Activated naive CD4-positive, alpha-beta T cell treated with anti-CD3 and anti-CD28 coated beads, Interleukin-2, amount 10 ng/mL, durations not matched to agents 7 days and 5 days (primary cell): ENCODE data around the gene PXK.
"Not testable (repeated sequence)": the region's sequence is repeated elsewhere in the genome, so short reads cannot be mapped to it uniquely, and the experiment has no call there.

Experiments used
- CTCF ChIA-PET: fragments of 350-600 bp; sonication (Branson Sonifier 250); formaldehyde crosslinking; loops from one replicate; lab custom pipeline; 2021; ENCODE audit warnings: antibody characterized with exemption; lab: Charles Lee
- DNase-seq: peaks from one replicate; pipeline ENCODE4 v3.0.0-alpha.2; 2020
- H3K27ac Mint-ChIP-seq: one replicate; pipeline ENCODE4 v1.8.0; 2021; ENCODE audit warnings: mild to moderate bottlenecking, moderate library complexity, mixed read lengths
- H3K27me3 Mint-ChIP-seq: one replicate; pipeline ENCODE4 v1.8.0; 2021; ENCODE audit warnings: mild to moderate bottlenecking, mixed read lengths
- H3K36me3 Mint-ChIP-seq: one replicate; pipeline ENCODE4 v1.8.0; 2021; ENCODE audit warnings: mixed read lengths
- H3K4me1 Mint-ChIP-seq: one replicate; pipeline ENCODE4 v1.8.0; 2021; ENCODE audit warnings: mixed read lengths
- H3K4me3 Mint-ChIP-seq: one replicate; pipeline ENCODE4 v1.8.0; 2021; ENCODE audit warnings: mild to moderate bottlenecking, moderate library complexity, mixed read lengths
- H3K9me3 Mint-ChIP-seq: one replicate; pipeline ENCODE4 v1.8.0; 2021; ENCODE audit warnings: mixed read lengths

The PXK gene

GRCh38 chr3:58332575-58333188 lies at the start of gene PXK:
Gene PXK (plus strand): TSS chr3:58332892. CDS start chr3:58332989, 97 bp downstream.
- H3K4me1 Mint-ChIP-seq: peaks cover 39% of the 10 kb centered on the region

GRCh38 chr3:58285334-58285733 lies 47.4 kb upstream of the PXK start:
- H3K27ac Mint-ChIP-seq: no peak overlapping the region

More at GRCh38 chr3:58332575-58333188, at the start of gene PXK:
- peaks cover 8% of the 10 kb centered on the region for H3K36me3 Mint-ChIP-seq
- peak; percentile 84 for DNase-seq
- peak within 1 kb of the TSS; percentile 100 for H3K4me3 Mint-ChIP-seq
- CTCF ChIA-PET: interaction anchor here (0.6 to 6.1 kb wide), 12 partner anchors 8 to 161 kb away, joined by 3 to 45 read pairs (median 5); partner anchors contain the start of genes HTD2 and RPP14
- no peaks in the 10 kb centered on the region for H3K9me3 Mint-ChIP-seq
- H3K27me3 Mint-ChIP-seq: no peaks in the 10 kb centered on the region
- H3K27ac Mint-ChIP-seq: peak within 1 kb of the TSS; percentile 95

DNA sequence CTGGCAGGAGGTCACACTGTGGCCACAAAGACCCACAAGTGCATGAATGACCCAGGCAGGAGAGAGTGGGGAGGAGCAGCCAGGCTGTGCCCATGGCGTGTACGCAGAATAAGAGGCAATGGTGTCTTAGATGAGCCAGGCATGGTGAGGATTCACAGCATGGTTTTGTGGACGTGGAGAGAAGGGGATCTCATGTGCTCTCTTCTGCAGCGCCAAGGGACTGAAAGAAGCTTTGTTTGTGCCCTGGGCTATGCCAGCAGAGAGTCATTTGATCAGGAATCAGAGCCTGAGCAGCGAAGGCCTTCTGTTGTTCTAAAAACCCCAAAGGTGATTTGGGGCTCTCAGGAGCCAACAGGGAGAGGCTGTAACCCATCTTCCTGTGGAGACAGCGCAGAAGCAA lies 45.3 kb upstream of the PXK start:
- CTCF ChIA-PET: interaction anchor here (0.8 kb wide), 1 partner anchor 12 kb away, joined by 3 read pairs; no protein-coding TSS in a partner anchor
- H3K27ac Mint-ChIP-seq: no peak overlapping the region

More at GRCh38 chr3:58285334-58285733, 47.4 kb upstream of the PXK start:
- H3K4me1 Mint-ChIP-seq: no peaks in the 10 kb centered on the region
- peaks cover 2% of the 10 kb centered on the region for H3K36me3 Mint-ChIP-seq
- H3K27me3 Mint-ChIP-seq: no peaks in the 10 kb centered on the region
- CTCF ChIA-PET: no interaction called here
- no peaks in the 10 kb centered on the region for H3K9me3 Mint-ChIP-seq
- H3K4me3 Mint-ChIP-seq: no peak overlapping the region
- DNase-seq: peak; percentile 13

GRCh38 chr3:58288011-58288728 lies 44.5 kb upstream of the PXK start:
- Mint-ChIP-seq H3K27me3 (no peaks in the 10 kb centered on the region), H3K4me3 (no peak overlapping the region), H3K4me1 (no peaks in the 10 kb centered on the region), H3K9me3 (no peaks in the 10 kb centered on the region), H3K36me3 (peaks cover 2% of the 10 kb centered on the region), H3K27ac (no peak overlapping the region)
- DNase-seq: peak; percentile 19
- CTCF ChIA-PET: interaction anchor here (0.8 to 0.9 kb wide), 2 partner anchors 12 to 18 kb away, joined by 3 read pairs; partner anchors contain the start of genes HTD2 and RPP14

More for the DNA sequence above, 45.3 kb upstream of the PXK start:
- H3K4me3 Mint-ChIP-seq: no peak overlapping the region
- peak; percentile 12 for DNase-seq
- no peaks in the 10 kb centered on the region for H3K9me3 Mint-ChIP-seq
- H3K4me1 Mint-ChIP-seq: no peaks in the 10 kb centered on the region
- H3K36me3 Mint-ChIP-seq: peaks cover 2% of the 10 kb centered on the region
- H3K27me3 Mint-ChIP-seq: no peaks in the 10 kb centered on the region

GRCh38 chr3:58288964-58289613 lies 43.6 kb upstream of the PXK start:
- H3K4me1 Mint-ChIP-seq, H3K36me3 Mint-ChIP-seq, H3K27ac Mint-ChIP-seq, H3K4me3 Mint-ChIP-seq, DNase-seq, CTCF ChIA-PET, H3K27me3 Mint-ChIP-seq, H3K9me3 Mint-ChIP-seq: not testable (repeated sequence)

GRCh38 chr3:58290446-58290845 lies 42.2 kb upstream of the PXK start:
- H3K4me3 Mint-ChIP-seq, DNase-seq, H3K27ac Mint-ChIP-seq, H3K9me3 Mint-ChIP-seq, H3K27me3 Mint-ChIP-seq, CTCF ChIA-PET, H3K36me3 Mint-ChIP-seq, H3K4me1 Mint-ChIP-seq: not testable (repeated sequence)

DNA sequence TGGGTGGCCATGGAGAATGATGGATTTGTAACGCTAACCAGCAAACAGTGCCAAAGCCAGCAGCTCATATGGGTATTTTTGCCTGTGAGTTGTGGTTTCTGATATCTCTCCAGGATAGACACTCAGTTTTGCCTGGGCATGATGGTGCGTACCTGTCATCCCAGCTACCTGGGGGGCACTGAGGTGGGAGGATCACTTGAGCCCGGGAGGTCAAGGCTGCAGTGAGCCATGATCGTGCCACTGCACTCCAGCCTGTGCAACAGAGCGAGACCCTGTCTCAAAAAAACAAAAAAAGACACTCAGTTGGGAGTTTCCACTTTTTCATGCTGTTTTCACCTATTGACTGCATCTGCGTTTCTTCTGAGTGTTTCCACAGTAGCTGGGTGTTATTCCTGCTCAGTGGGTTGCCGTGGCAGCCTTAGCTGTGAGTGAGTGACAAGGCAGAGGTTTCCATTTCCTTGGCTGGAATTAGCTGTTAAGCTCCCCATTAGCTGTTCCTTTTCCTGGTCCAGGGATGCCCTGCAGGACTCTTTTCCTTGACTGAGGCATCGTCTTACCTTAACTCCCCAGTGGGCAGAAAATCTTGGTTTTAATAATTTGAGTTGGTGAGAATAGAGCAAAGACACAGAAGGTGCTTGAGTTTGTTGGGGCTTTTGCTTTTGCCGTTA lies 40.9 kb upstream of the PXK start:
- peaks cover 2% of the 10 kb centered on the region for H3K36me3 Mint-ChIP-seq
- no peaks in the 10 kb centered on the region for H3K4me1 Mint-ChIP-seq
- DNase-seq: no peak
- no peak overlapping the region for H3K4me3 Mint-ChIP-seq
- H3K9me3 Mint-ChIP-seq: peaks cover 2% of the 10 kb centered on the region
- CTCF ChIA-PET: interaction anchor here (0.7 to 1.5 kb wide), 3 partner anchors 10 to 25 kb away, joined by 3 read pairs; partner anchors contain the start of genes HTD2 and RPP14
- H3K27ac Mint-ChIP-seq: no peak overlapping the region
- no peaks in the 10 kb centered on the region for H3K27me3 Mint-ChIP-seq

- no peak for DNase-seq
- CTCF ChIA-PET: interaction anchor here (0.7 to 1.5 kb wide), 2 partner anchors 9 to 105 kb away, joined by 3 read pairs; no protein-coding TSS in a partner anchor
- Mint-ChIP-seq H3K27ac (no peak overlapping the region), H3K27me3 (peaks cover 1% of the 10 kb centered on the region), H3K36me3 (peaks cover 2% of the 10 kb centered on the region), H3K4me1 (no peaks in the 10 kb centered on the region), H3K4me3 (no peak overlapping the region), H3K9me3 (peaks cover 2% of the 10 kb centered on the region)
Measured at GRCh38 chr3:58292866-58293265, 39.8 kb upstream of the PXK start.

DNA sequence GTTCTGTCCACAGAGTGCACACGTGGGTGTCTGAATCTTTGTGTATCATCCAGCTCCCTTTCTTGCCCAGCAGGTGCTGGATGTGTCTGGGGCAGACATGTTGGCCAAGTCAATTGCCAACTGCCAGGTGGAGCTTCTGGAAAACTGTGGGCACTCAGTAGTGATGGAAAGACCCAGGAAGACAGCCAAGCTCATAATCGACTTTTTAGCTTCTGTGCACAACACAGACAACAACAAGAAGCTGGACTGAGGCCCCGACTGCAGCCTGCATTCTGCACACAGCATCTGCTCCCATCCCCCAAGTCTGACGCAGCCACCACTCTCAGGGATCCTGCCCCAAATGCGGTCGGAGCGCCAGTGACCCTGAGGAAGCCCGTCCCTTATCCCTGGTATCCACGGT lies 39.2 kb upstream of the PXK start:
- no peak for DNase-seq
- CTCF ChIA-PET: interaction anchor here (1.7 kb wide), 1 partner anchor 110 kb away, joined by 4 read pairs; no protein-coding TSS in a partner anchor
- Mint-ChIP-seq H3K27me3 (peaks cover 8% of the 10 kb centered on the region), H3K27ac (no peak overlapping the region), H3K36me3 (no peaks in the 10 kb centered on the region), H3K4me1 (no peaks in the 10 kb centered on the region), H3K9me3 (peaks cover 2% of the 10 kb centered on the region), H3K4me3 (no peak overlapping the region)

DNA sequence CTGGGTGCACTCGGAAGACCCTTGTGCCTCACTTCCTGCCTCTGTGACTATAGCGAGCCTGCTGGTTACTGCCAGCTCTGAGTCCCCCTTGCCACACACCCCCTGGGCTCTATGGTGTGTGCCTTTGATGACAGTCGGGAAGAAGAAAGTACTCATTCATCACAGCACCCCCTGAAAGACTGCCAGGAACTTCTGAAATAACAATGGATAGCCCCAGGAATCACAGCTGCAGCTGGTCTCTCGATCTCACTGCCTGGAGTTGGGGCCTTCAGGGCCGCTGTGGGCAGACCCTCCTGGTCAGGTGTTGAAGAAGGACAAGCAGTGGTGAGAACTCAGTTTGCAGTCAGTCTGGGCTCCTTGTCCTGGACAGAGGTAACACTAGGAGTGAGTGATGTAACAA lies 36.4 kb upstream of the PXK start:
- Mint-ChIP-seq H3K27me3 (peaks cover 35% of the 10 kb centered on the region), H3K4me3 (no peak overlapping the region), H3K4me1 (no peaks in the 10 kb centered on the region), H3K9me3 (peaks cover 3% of the 10 kb centered on the region), H3K36me3 (no peaks in the 10 kb centered on the region), H3K27ac (no peak overlapping the region)
- CTCF ChIA-PET: interaction anchor here (1.1 kb wide), 1 partner anchor 10 kb away, joined by 5 read pairs; the partner anchor contains the start of genes HTD2 and RPP14
- no peak for DNase-seq

GRCh38 chr3:58296843-58297242 lies 35.8 kb upstream of the PXK start:
- no peak overlapping the region for H3K27ac Mint-ChIP-seq
- peaks cover 41% of the 10 kb centered on the region for H3K27me3 Mint-ChIP-seq
- DNase-seq: no peak
- no peaks in the 10 kb centered on the region for H3K36me3 Mint-ChIP-seq
- H3K9me3 Mint-ChIP-seq: peaks cover 5% of the 10 kb centered on the region
- CTCF ChIA-PET: interaction anchor here (1.1 to 1.2 kb wide), 2 partner anchors 9 to 11 kb away, joined by 3 read pairs; partner anchors contain the start of genes HTD2 and RPP14
- H3K4me1 Mint-ChIP-seq: no peaks in the 10 kb centered on the region
- H3K4me3 Mint-ChIP-seq: no peak overlapping the region

DNA sequence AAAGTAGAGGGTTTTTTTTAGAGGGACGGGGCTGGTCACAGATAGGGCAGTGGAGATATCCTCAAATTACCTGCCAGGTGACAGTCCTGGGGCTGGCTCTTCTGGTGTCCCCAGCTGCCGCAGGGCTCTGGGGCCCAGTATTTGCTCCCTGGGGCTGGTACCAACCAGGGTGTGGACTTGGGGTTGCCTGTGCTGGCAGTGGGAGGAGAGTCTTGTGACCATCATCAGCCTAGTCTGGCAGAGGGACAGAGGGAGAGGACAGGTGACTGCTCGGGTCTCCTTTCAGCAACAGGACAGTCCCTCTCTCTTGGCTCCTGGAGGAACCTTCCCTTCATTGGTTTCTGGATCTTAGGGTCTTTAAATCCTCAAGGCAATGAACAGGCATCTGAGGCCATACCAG lies 34.5 kb upstream of the PXK start:
- no peak overlapping the region for H3K27ac Mint-ChIP-seq
- H3K27me3 Mint-ChIP-seq: peaks cover 48% of the 10 kb centered on the region
- CTCF ChIA-PET: interaction anchor here (2.2 to 4.7 kb wide), 2 partner anchors 110 to 120 kb away, joined by 11 to 43 read pairs; no protein-coding TSS in a partner anchor
- H3K4me3 Mint-ChIP-seq: no peak overlapping the region
- DNase-seq: no peak
- peaks cover 5% of the 10 kb centered on the region for H3K9me3 Mint-ChIP-seq
- no peaks in the 10 kb centered on the region for H3K4me1 Mint-ChIP-seq
- no peaks in the 10 kb centered on the region for H3K36me3 Mint-ChIP-seq

- no peaks in the 10 kb centered on the region for H3K36me3 Mint-ChIP-seq
- H3K27ac Mint-ChIP-seq: no peak overlapping the region
- peaks cover 49% of the 10 kb centered on the region for H3K27me3 Mint-ChIP-seq
- CTCF ChIA-PET: interaction anchor here (1.3 to 4.7 kb wide), 3 partner anchors 59 to 121 kb away, joined by 4 to 43 read pairs (median 11); no protein-coding TSS in a partner anchor
- H3K4me3 Mint-ChIP-seq: no peak overlapping the region
- H3K4me1 Mint-ChIP-seq: no peaks in the 10 kb centered on the region
- H3K9me3 Mint-ChIP-seq: peaks cover 5% of the 10 kb centered on the region
- no peak for DNase-seq
Measured at GRCh38 chr3:58299075-58299474, 33.6 kb upstream of the PXK start.
